Body of pancreas (tissue), 4 donors: ENCODE data around the gene PRKG1.

Experiments
- POLR2A ChIP-seq, 3 donors: fragments of 450-650 bp; IDR thresholded peaks; one replicate each; pipeline ENCODE4 v1.6.1; 2016; ENCODE audit warnings: antibody characterized with exemption in 3 of 3, mild to moderate bottlenecking in 2 of 3
- TF ChIP-seq, protein P1 (sequence below), 7 experiments: fragments of 450-650 bp in 4 of 7; fragments of 200-600 bp in 3 of 7; sonication (generic) in 3 of 7; IDR thresholded peaks; one replicate each; pipeline ENCODE4 v1.5.1; 2016 to 2019; ENCODE audit warnings: antibody characterized with exemption in 7 of 7

DNA sequence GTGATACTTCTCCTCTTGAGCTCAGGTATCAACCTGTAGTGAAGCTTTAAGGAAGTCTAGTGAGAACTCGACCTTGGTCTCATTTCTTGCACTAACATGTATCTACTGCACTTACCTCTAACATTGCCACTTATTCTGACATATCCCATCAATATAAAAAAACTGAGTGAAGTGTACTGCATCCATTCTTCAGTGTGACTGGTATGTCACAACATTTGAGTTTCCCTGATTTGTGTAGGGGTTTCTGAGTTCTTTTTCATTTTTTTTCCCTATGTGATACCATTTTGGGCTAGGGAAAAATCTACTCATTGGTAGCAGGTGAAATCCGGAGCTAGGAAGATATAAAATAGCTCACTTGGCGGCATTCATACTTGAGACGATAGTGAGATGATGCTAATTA is 274.3 kb downstream of the PRKG1 start:
- TF ChIP-seq, protein P1, sequence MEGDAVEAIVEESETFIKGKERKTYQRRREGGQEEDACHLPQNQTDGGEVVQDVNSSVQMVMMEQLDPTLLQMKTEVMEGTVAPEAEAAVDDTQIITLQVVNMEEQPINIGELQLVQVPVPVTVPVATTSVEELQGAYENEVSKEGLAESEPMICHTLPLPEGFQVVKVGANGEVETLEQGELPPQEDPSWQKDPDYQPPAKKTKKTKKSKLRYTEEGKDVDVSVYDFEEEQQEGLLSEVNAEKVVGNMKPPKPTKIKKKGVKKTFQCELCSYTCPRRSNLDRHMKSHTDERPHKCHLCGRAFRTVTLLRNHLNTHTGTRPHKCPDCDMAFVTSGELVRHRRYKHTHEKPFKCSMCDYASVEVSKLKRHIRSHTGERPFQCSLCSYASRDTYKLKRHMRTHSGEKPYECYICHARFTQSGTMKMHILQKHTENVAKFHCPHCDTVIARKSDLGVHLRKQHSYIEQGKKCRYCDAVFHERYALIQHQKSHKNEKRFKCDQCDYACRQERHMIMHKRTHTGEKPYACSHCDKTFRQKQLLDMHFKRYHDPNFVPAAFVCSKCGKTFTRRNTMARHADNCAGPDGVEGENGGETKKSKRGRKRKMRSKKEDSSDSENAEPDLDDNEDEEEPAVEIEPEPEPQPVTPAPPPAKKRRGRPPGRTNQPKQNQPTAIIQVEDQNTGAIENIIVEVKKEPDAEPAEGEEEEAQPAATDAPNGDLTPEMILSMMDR (IDR thresholded peaks at IDR 0.05) = no peak
- TF ChIP-seq POLR2A (IDR thresholded peaks at IDR 0.05) = no peak
